Right cardiac atrium (tissue), 5 donors: ENCODE results near the gene MSLN. TPM values are rescaled to one million over a fixed set of nuclear protein-coding genes. Genes with fewer than 3 reads are reported as not detected.

ENCODE experiments used
- ATAC-seq, 2 donors: fragments of 200-7000 bp; cut with Tn5 transposase; one replicate each; pipeline versions ENCODE4 v1.8.0 to v1.9.1; 2020; ENCODE audit warnings: moderate library complexity in 2 of 2, mild to moderate bottlenecking in 1 of 2
- DNase-seq, 3 donors: peaks; one replicate each; pipeline ENCODE4 v3.0.0-alpha.2; 2020
- H3K27ac ChIP-seq: one replicate; pipeline ENCODE4 v1.5.1; 2013; ENCODE audit warnings: mild to moderate bottlenecking, low read length, control low read depth, moderate library complexity
- H3K27me3 ChIP-seq: one replicate; pipeline ENCODE4 v1.6.1; 2013; ENCODE audit not compliant: control insufficient read depth, insufficient read depth
- H3K4me1 ChIP-seq: one replicate; pipeline ENCODE4 v1.6.1; 2013; ENCODE audit warnings: low read length; ENCODE audit not compliant: control insufficient read depth, insufficient read depth
- H3K4me3 ChIP-seq: one replicate; pipeline ENCODE4 v1.5.1; 2013; ENCODE audit warnings: low read length, control low read depth
- H3K9me3 ChIP-seq: one replicate; pipeline ENCODE4 v1.6.1; 2013; ENCODE audit warnings: low read length; ENCODE audit not compliant: control insufficient read depth
- WGBS: extraction: QIAGEN DNeasy Blood & Tissue Kit; methylation state at CpG from one replicate; pipeline ENCODE4 v1.1.7; 2013; 5-methylcytosine and 5-hydroxymethylcytosine counted together
- intact Hi-C, 4 donors: fragments of 100-400 bp; cut with DNase I; formaldehyde crosslinking; loops; one replicate each; pipeline versions ENCODE4 v1.11.0 to v1.14.0; 2022 to 2023
- polyA plus RNA-seq: library from polyadenylated mRNA; stranded (reverse); fragments of 200-250 nt; gene quantifications from one replicate; pipeline ENCODE4 v1.2.3, GENCODE V29; 2013
- total RNA-seq, 4 donors: library from RNA; stranded (reverse); fragmentation: NEBNext Ultra II Directional; extraction: Animal tissue kit (Norgen Biotek cat#: 25700); gene quantifications; one replicate each; pipeline ENCODE4 v1.2.1, GENCODE V29; 2021
- donor health status: healthy with polysubstance abuse.
- donor health status: DM: no; HTN: yes; CAD: no.
- donor health status: DM: no; HTN: no; CAD: no.
- donor health status: DM: no; HTN: yes; CAD: no; lungs with severe emphysema.
- donor health status: DM: yes; HTN: yes; CAD: no.

Gene MSLN
- total and polyA plus RNA-seq, 5 donors, result 0.92 to 3.1 (median 1.0) TPM; not detected in 2

GRCh38 chr16:763369-764183 is 3.0 kb downstream of the MSLN start:
- Histone ChIP-seq H3K27me3 (no peaks in the 10 kb centered on the region), H3K9me3 (no peaks in the 10 kb centered on the region), H3K4me3 (no peak overlapping the region), H3K4me1 (no peaks in the 10 kb centered on the region), H3K27ac (no peak overlapping the region)
- DNase-seq, result peak in 1 of 3 donors; percentile 47
- intact Hi-C loops, result no loop called here
- WGBS, result 73% methylated on average over 21 of the region's 21 CpGs
- ATAC-seq, result no peak

GRCh38 chr16:764184-764750 is 3.7 kb downstream of the MSLN start:
- no peak overlapping the region for H3K27ac ChIP-seq
- ATAC-seq (no peak), DNase-seq (peak in 2 of 3 donors; percentile 32 to 33)
- no peaks in the 10 kb centered on the region for H3K9me3 ChIP-seq
- no peak overlapping the region for H3K4me3 ChIP-seq
- 70% methylated on average over 20 of the region's 20 CpGs for WGBS
- intact Hi-C loops, result no loop called here
- no peaks in the 10 kb centered on the region for H3K27me3 ChIP-seq
- no peaks in the 10 kb centered on the region for H3K4me1 ChIP-seq

- no peak for ATAC-seq
- Histone ChIP-seq H3K27me3 (no peaks in the 10 kb centered on the region), H3K4me1 (no peaks in the 10 kb centered on the region), H3K27ac (no peak overlapping the region), H3K9me3 (no peaks in the 10 kb centered on the region), H3K4me3 (no peak overlapping the region)
- intact Hi-C loops, result no loop called here
- peak in 2 of 3 donors; percentile 43 to 53 for DNase-seq
- WGBS, result 83% methylated on average over 38 of the region's 38 CpGs
Measured at GRCh38 chr16:764848-765487, 4.4 kb downstream of the MSLN start.

DNA sequence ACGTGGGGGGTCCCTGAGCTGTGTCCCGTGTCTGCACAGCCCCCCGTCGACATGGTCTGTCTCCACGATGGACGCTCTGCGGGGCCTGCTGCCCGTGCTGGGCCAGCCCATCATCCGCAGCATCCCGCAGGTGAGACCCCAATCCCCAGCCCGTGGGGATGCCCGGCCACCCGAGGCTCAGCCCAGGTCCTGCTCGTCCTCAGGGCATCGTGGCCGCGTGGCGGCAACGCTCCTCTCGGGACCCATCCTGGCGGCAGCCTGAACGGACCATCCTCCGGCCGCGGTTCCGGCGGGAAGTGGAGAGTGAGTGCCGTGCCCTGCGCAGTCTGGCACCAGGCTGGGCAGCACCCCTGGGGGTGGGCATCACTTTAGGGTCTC is 4.9 kb downstream of the MSLN start:
- no peak for ATAC-seq
- H3K4me3 ChIP-seq, result no peak overlapping the region
- H3K27ac ChIP-seq, result no peak overlapping the region
- intact Hi-C loops, result no loop called here
- no peaks in the 10 kb centered on the region for H3K9me3 ChIP-seq
- WGBS, result 93% methylated on average over 29 of the region's 29 CpGs
- H3K27me3 ChIP-seq, result no peaks in the 10 kb centered on the region
- H3K4me1 ChIP-seq, result no peaks in the 10 kb centered on the region
- DNase-seq, result peak in 1 of 3 donors; percentile 55

- WGBS, result 86% methylated on average over 29 of the region's 29 CpGs
- Histone ChIP-seq H3K4me1 (no peaks in the 10 kb centered on the region), H3K27ac (no peak overlapping the region), H3K9me3 (no peaks in the 10 kb centered on the region), H3K27me3 (no peaks in the 10 kb centered on the region), H3K4me3 (no peak overlapping the region)
- peak in 2 of 3 donors; percentile 19 to 37 for DNase-seq
- intact Hi-C loops, result no loop called here
- ATAC-seq, result no peak
Measured at GRCh38 chr16:766008-766819, 5.7 kb downstream of the MSLN start.

DNA sequence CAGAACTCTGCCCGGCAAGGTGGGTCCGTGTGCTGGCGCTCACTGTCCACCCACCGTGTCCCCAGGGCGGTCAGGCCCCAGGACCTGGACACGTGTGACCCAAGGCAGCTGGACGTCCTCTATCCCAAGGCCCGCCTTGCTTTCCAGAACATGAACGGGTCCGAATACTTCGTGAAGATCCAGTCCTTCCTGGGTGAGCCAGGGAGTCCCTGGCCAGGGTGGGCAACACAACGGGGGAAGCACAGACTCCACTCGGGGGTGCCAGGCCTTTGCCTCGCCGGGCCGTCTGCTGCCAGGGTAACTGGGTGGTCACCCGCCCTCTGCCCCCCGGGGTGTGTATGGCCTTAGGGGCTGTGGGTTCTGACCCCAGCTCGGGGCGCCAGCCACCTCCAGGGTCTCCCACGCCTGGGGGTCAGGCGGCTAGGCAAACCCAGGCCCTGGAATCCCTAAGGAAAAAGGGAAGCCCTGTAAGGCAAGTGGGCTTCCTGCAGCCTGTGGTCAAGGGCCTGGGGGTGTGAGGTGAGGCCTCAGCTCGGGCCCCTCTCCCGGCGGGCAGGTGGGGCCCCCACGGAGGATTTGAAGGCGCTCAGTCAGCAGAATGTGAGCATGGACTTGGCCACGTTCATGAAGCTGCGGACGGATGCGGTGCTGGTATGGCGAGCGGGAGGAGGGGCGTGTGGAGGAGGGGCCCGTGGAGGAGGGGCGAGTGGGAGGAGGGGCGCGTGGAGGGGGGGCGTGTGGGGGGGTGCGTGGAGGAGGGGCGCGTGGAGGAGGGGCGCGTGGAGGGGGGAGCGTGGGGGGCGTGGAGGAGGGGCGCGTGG is 6.5 kb downstream of the MSLN start:
- WGBS, result 63% methylated on average over 39 of the region's 48 CpGs
- ATAC-seq, result no peak
- intact Hi-C loops, result no loop called here
- Histone ChIP-seq H3K4me1 (no peaks in the 10 kb centered on the region), H3K9me3 (no peaks in the 10 kb centered on the region), H3K27me3 (no peaks in the 10 kb centered on the region), H3K4me3 (no peak overlapping the region), H3K27ac (no peak overlapping the region)
- DNase-seq, result peak in 2 of 3 donors; percentile 30 to 56

GRCh38 chr16:767743-768235 is 7.3 kb downstream of the MSLN start:
- Histone ChIP-seq H3K9me3 (no peaks in the 10 kb centered on the region), H3K4me3 (no peak overlapping the region), H3K27me3 (no peaks in the 10 kb centered on the region), H3K4me1 (no peaks in the 10 kb centered on the region), H3K27ac (no peak overlapping the region)
- DNase-seq, result peak in 2 of 3 donors; percentile 16 to 69
- intact Hi-C loops, result no loop called here
- WGBS, result 72% methylated on average over 24 of the region's 38 CpGs
- ATAC-seq, result no peak

GRCh38 chr16:768428-768827 is 7.9 kb downstream of the MSLN start:
- ATAC-seq, result no peak
- Histone ChIP-seq H3K4me1 (no peaks in the 10 kb centered on the region), H3K4me3 (no peak overlapping the region), H3K27me3 (no peaks in the 10 kb centered on the region), H3K27ac (no peak overlapping the region), H3K9me3 (no peaks in the 10 kb centered on the region)
- WGBS, result 70% methylated on average over 21 of the region's 21 CpGs
- intact Hi-C loops, result no loop called here
- peak in 2 of 3 donors; percentile 34 to 44 for DNase-seq

- H3K4me1 ChIP-seq, result no peaks in the 10 kb centered on the region
- no peaks in the 10 kb centered on the region for H3K27me3 ChIP-seq
- H3K9me3 ChIP-seq, result no peaks in the 10 kb centered on the region
- intact Hi-C loops, result no loop called here
- DNase-seq (peak in 2 of 3 donors; percentile 19 to 47), ATAC-seq (no peak)
- 25% methylated on average over 20 of the region's 20 CpGs for WGBS
- H3K4me3 ChIP-seq, result no peak overlapping the region
- H3K27ac ChIP-seq, result no peak overlapping the region
Measured at GRCh38 chr16:769184-769784, 8.8 kb downstream of the MSLN start.

GRCh38 chr16:769934-770333 is 9.4 kb downstream of the MSLN start:
- Histone ChIP-seq H3K4me3 (no peak overlapping the region), H3K27ac (no peak overlapping the region), H3K4me1 (no peaks in the 10 kb centered on the region), H3K27me3 (no peaks in the 10 kb centered on the region), H3K9me3 (no peaks in the 10 kb centered on the region)
- intact Hi-C loops, result no loop called here
- 70% methylated on average over 19 of the region's 19 CpGs for WGBS
- DNase-seq (peak in 2 of 3 donors; percentile 34 to 44), ATAC-seq (no peak)
